Measurements from ENCODE around the gene SFXN5. TPM values are rescaled to one million over a fixed set of nuclear protein-coding genes. Genes with fewer than 3 reads are reported as not detected.

Gene SFXN5
- total and polyA plus RNA-seq, 2 experiments from 2014 or later, result 10.0 to 16.4 TPM

GRCh38 chr2:72946466-72946865 lies 125.0 kb downstream of the SFXN5 start:
- H3K4me3 ChIP-seq, result no peak overlapping the region
- no peak overlapping the region for H3K9ac ChIP-seq
- peaks cover under 1% of the 10 kb centered on the region; the same call in 1 of the 2 replicates for H3K4me1 ChIP-seq (ENCODE audit: insufficient read depth)
- H4K20me1 ChIP-seq (ENCODE audit: insufficient read depth), result no peaks in the 10 kb centered on the region
- H3K79me2 ChIP-seq (ENCODE audit: insufficient read depth), result no peaks in the 10 kb centered on the region
- H3K27ac ChIP-seq, result no peak overlapping the region
- no peaks in the 10 kb centered on the region for H3K9me3 ChIP-seq (ENCODE audit: low read depth)
- H3K36me3 ChIP-seq (ENCODE audit: low read depth), result no peaks in the 10 kb centered on the region
- no peak overlapping the region for H3K4me2 ChIP-seq (ENCODE audit: unreplicated experiment)
- TF ChIP-seq EZH2 (IDR thresholded peaks at IDR 0.05; ENCODE audit: insufficient read depth, poor library complexity, severe bottlenecking) (no peak), EZH2phosphoT487 (IDR thresholded peaks at IDR 0.05; ENCODE audit: insufficient read depth, low read depth) (no peak)
- WGBS, 2 experiments (ENCODE audit: low coverage in 1 of 2, low lambda C conversion rate in 2 of 2, missing lambda C conversion rate in 2 of 2), result 96% methylated on average over 9 of the region's 9 CpGs
- H3K9me2 ChIP-seq (ENCODE audit: insufficient read depth), result no peaks in the 10 kb centered on the region
- in situ Hi-C loops (cut with MboI), result no loop called here
- DNase-seq, result no peak
- no peaks in the 10 kb centered on the region for H3K27me3 ChIP-seq (replicated peaks; ENCODE audit: insufficient read depth)
- no peak overlapping the region for H2AFZ ChIP-seq
- no peaks in the 10 kb centered on the region for H3F3A ChIP-seq (ENCODE audit: insufficient read depth)

GRCh38 chr2:72945450-72946019 lies 126.0 kb downstream of the SFXN5 start:
- Histone ChIP-seq H3K4me1 (ENCODE audit: insufficient read depth) (peaks cover 10% of the 10 kb centered on the region), H2AFZ (no peak overlapping the region), H3K9me2 (ENCODE audit: insufficient read depth) (no peaks in the 10 kb centered on the region), H3K27ac (no peak overlapping the region), H3K9ac (no peak overlapping the region), H3F3A (ENCODE audit: insufficient read depth) (no peaks in the 10 kb centered on the region), H3K79me2 (ENCODE audit: insufficient read depth) (no peaks in the 10 kb centered on the region), H3K27me3 (replicated peaks; ENCODE audit: insufficient read depth) (no peaks in the 10 kb centered on the region), H4K20me1 (ENCODE audit: insufficient read depth) (no peaks in the 10 kb centered on the region), H3K36me3 (ENCODE audit: low read depth) (no peaks in the 10 kb centered on the region), H3K4me3 (no peak overlapping the region), H3K9me3 (ENCODE audit: low read depth) (no peaks in the 10 kb centered on the region), H3K4me2 (ENCODE audit: unreplicated experiment) (no peak overlapping the region)
- no peak for TF ChIP-seq EZH2phosphoT487 (IDR thresholded peaks at IDR 0.05; ENCODE audit: insufficient read depth, low read depth)
- TF ChIP-seq EZH2 (IDR thresholded peaks at IDR 0.05; ENCODE audit: insufficient read depth, poor library complexity, severe bottlenecking), result no peak
- DNase-seq, result no peak
- in situ Hi-C loops (cut with MboI), result no loop called here
- WGBS, 2 experiments (ENCODE audit: low coverage in 1 of 2, low lambda C conversion rate in 2 of 2, missing lambda C conversion rate in 2 of 2), result 89 to 90% methylated on average over 9 of the region's 9 CpGs

- Histone ChIP-seq H3K9me3 (ENCODE audit: low read depth) (no peaks in the 10 kb centered on the region), H4K20me1 (ENCODE audit: insufficient read depth) (no peaks in the 10 kb centered on the region), H3K27ac (no peak overlapping the region), H3F3A (ENCODE audit: insufficient read depth) (no peaks in the 10 kb centered on the region), H3K9me2 (ENCODE audit: insufficient read depth) (no peaks in the 10 kb centered on the region), H3K9ac (no peak overlapping the region), H3K4me1 (ENCODE audit: insufficient read depth) (peaks cover 12% of the 10 kb centered on the region), H3K27me3 (replicated peaks; ENCODE audit: insufficient read depth) (no peaks in the 10 kb centered on the region), H3K4me3 (no peak overlapping the region), H3K36me3 (ENCODE audit: low read depth) (no peaks in the 10 kb centered on the region), H3K4me2 (ENCODE audit: unreplicated experiment) (no peak overlapping the region), H3K79me2 (ENCODE audit: insufficient read depth) (no peaks in the 10 kb centered on the region), H2AFZ (no peak overlapping the region)
- no peak for DNase-seq
- in situ Hi-C loops (cut with MboI), result no loop called here
- WGBS, 2 experiments (ENCODE audit: low coverage in 1 of 2, low lambda C conversion rate in 2 of 2, missing lambda C conversion rate in 2 of 2), result 94 to 95% methylated on average over 10 to 16 of the region's 16 CpGs
- TF ChIP-seq EZH2 (IDR thresholded peaks at IDR 0.05; ENCODE audit: insufficient read depth, poor library complexity, severe bottlenecking) (no peak), EZH2phosphoT487 (IDR thresholded peaks at IDR 0.05; ENCODE audit: insufficient read depth, low read depth) (no peak)
Observed at GRCh38 chr2:72944804-72945449, 126.6 kb downstream of the SFXN5 start.

DNA sequence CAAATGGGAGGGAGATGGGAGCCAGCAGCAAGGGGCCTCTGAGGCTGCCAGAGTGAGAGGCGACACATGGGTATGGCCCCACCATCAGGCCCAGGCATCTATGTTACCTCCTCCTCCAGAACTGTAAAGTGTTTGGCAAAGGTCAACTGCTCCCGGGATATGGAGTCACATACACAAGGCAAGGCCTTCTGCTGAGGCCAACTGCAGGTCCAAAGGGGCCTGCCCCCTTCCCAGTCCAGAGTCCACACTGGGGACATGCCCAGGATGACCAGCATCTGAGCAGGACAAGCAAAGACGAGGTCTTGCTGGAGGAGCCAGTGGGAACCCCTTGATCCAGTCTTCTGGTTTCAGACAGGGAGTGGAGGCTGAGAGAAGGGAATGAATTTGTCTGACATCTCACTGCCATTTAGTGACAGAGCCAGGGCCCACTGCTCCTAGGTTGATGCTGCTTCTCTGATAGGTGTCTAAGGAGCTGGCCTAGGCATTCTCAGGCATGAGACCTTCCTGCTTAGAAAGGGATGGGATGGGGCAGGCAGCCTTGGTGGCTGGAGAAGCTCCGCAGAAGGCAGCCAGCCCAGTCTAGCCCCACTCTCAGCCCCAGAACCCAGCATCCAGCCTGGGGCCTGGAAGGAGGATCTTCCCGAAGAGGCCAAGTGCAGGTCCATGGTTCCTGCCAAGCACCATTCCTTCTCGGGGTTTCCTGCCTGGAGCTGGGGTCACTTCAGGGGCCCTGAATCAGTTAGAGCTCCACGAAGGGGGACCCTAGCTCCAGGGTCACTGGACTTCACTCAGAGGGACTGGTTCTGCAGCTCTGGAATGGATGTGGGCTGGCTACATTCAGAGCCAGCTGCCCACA lies 127.7 kb downstream of the SFXN5 start:
- no peak for TF ChIP-seq EZH2phosphoT487 (IDR thresholded peaks at IDR 0.05; ENCODE audit: insufficient read depth, low read depth)
- TF ChIP-seq EZH2 (IDR thresholded peaks at IDR 0.05; ENCODE audit: insufficient read depth, poor library complexity, severe bottlenecking), result no peak
- Histone ChIP-seq H3K27me3 (replicated peaks; ENCODE audit: insufficient read depth) (no peaks in the 10 kb centered on the region), H4K20me1 (ENCODE audit: insufficient read depth) (no peaks in the 10 kb centered on the region), H3K36me3 (ENCODE audit: low read depth) (no peaks in the 10 kb centered on the region), H2AFZ (no peak overlapping the region), H3F3A (ENCODE audit: insufficient read depth) (no peaks in the 10 kb centered on the region), H3K4me3 (no peak overlapping the region), H3K9ac (no peak overlapping the region), H3K4me2 (ENCODE audit: unreplicated experiment) (no peak overlapping the region), H3K4me1 (ENCODE audit: insufficient read depth) (peaks cover 12% of the 10 kb centered on the region), H3K79me2 (ENCODE audit: insufficient read depth) (no peaks in the 10 kb centered on the region), H3K9me2 (ENCODE audit: insufficient read depth) (no peaks in the 10 kb centered on the region), H3K27ac (no peak overlapping the region), H3K9me3 (ENCODE audit: low read depth) (no peaks in the 10 kb centered on the region)
- DNase-seq, result no peak
- 84 to 97% methylated on average over 7 of the region's 7 CpGs for WGBS, 2 experiments (ENCODE audit: low coverage in 1 of 2, low lambda C conversion rate in 2 of 2, missing lambda C conversion rate in 2 of 2)
- in situ Hi-C loops (cut with MboI), result no loop called here
